Measurements from ENCODE around the gene PHKG2.

PHKG2 gene

GRCh38 chr16:30777591-30778297 is 29.5 kb downstream of the PHKG2 start:
- DNase-seq: no peak

GRCh38 chr16:30778549-30779244 is 30.5 kb downstream of the PHKG2 start:
- no peak for DNase-seq

- no peak for DNase-seq
Measured at GRCh38 chr16:30779596-30779995, 31.4 kb downstream of the PHKG2 start.

- no peak for DNase-seq
Measured at GRCh38 chr16:30780021-30780420, 31.8 kb downstream of the PHKG2 start.

- no peak for DNase-seq
Measured at GRCh38 chr16:30780549-30780948, 32.3 kb downstream of the PHKG2 start.

GRCh38 chr16:30782486-30783279 is 34.5 kb downstream of the PHKG2 start:
- no peak for DNase-seq

GRCh38 chr16:30783280-30784109 is 35.3 kb downstream of the PHKG2 start:
- no peak for DNase-seq

GRCh38 chr16:30784215-30784614 is 36.0 kb downstream of the PHKG2 start:
- DNase-seq: no peak

GRCh38 chr16:30785126-30786106 is 37.2 kb downstream of the PHKG2 start:
- no peak for DNase-seq

- DNase-seq: no peak
Measured at GRCh38 chr16:30786115-30786935, 38.1 kb downstream of the PHKG2 start.

GRCh38 chr16:30786936-30787612 is 38.8 kb downstream of the PHKG2 start, which contains the start of gene ZNF629:
Gene ZNF629 (minus strand): TSS chr16:30787205. CDS start chr16:30784482, 2,723 bp downstream.
- DNase-seq: peak; percentile 20

GRCh38 chr16:30787613-30788378 is 39.6 kb downstream of the PHKG2 start:
- DNase-seq: no peak

- DNase-seq: no peak
Measured at GRCh38 chr16:30793508-30794069, 45.4 kb downstream of the PHKG2 start.

- no peak for DNase-seq
Measured at GRCh38 chr16:30794634-30795033, 46.4 kb downstream of the PHKG2 start.

- DNase-seq: no peak
Measured at GRCh38 chr16:30797670-30798309, 49.6 kb downstream of the PHKG2 start.

All from activated naive CD4-positive, alpha-beta T cell treated with Interleukin-2 at 50 U/mL for 16 hours (primary cell).